Peyer's patch (tissue), 4 donors: ENCODE data around the gene PDXK.

ENCODE experiments used
- POLR2A ChIP-seq, 2 donors: fragments of 450-650 bp; IDR thresholded peaks; one replicate each; pipeline ENCODE4 v1.5.1; 2017; ENCODE audit warnings: antibody characterized with exemption in 2 of 2, mild to moderate bottlenecking in 2 of 2, moderate library complexity in 2 of 2
- TF ChIP-seq, protein P1 (sequence below), 6 experiments: fragments of 450-650 bp in 4 of 6; fragments of 200-600 bp in 2 of 6; sonication (generic) in 1 of 6; IDR thresholded peaks; one replicate each; pipeline ENCODE4 v1.5.1; 2017 to 2019; ENCODE audit warnings: antibody characterized with exemption in 6 of 6, mild to moderate bottlenecking in 3 of 6, moderate library complexity in 1 of 6

DNA sequence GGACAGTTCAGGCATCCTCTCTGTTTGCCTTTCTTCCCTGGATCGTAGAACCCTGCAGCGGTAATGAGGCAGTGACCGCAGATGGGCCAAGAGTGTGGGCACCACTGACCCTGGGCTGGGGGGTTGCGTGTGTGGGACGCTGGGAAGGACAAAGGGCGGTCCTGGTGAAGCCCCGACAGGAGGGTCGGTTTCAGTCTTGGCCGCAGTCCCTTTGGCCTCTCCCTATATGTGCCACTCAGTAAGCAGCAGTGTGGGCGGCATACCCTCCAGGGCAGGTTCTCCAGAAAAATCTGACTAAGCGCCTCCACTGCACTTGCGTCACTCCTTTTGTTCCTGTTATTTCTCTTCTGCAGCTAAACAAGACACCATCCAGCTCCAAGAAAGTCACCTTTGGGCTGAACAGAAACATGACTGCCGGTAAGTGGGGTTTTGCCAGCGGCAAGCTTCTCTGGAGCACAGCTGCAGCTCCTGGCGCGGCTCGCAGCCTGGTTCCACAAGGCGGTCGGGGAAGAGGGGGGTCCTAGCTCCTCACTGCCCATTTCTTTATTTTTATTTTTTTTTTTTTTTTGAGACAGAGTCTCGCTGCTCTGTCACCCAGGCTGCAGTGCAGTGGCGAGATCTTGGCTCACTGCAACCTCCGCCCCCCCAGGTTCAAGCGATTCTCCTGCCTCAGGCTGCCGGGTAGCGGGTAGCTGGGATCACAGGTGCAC is 27.7 kb upstream of the PDXK start:
- TF ChIP-seq, protein P1, sequence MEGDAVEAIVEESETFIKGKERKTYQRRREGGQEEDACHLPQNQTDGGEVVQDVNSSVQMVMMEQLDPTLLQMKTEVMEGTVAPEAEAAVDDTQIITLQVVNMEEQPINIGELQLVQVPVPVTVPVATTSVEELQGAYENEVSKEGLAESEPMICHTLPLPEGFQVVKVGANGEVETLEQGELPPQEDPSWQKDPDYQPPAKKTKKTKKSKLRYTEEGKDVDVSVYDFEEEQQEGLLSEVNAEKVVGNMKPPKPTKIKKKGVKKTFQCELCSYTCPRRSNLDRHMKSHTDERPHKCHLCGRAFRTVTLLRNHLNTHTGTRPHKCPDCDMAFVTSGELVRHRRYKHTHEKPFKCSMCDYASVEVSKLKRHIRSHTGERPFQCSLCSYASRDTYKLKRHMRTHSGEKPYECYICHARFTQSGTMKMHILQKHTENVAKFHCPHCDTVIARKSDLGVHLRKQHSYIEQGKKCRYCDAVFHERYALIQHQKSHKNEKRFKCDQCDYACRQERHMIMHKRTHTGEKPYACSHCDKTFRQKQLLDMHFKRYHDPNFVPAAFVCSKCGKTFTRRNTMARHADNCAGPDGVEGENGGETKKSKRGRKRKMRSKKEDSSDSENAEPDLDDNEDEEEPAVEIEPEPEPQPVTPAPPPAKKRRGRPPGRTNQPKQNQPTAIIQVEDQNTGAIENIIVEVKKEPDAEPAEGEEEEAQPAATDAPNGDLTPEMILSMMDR (IDR thresholded peaks at IDR 0.05) = no peak
- TF ChIP-seq POLR2A (IDR thresholded peaks at IDR 0.05) = no peak
